MM.1S (cell line): ENCODE data around the gene PACRG.

Experiments used
- EZH2 ChIP-seq: fragments of 300-600 bp; sonication (generic); optimal IDR thresholded peaks from 2 replicates; pipeline ENCODE3; 2017; ENCODE audit warnings: low read depth, mild to moderate bottlenecking, antibody characterized with exemption, low read length, mixed read lengths
- TF ChIP-seq, protein P1 (sequence below): fragments of 300-600 bp; sonication (generic); IDR thresholded peaks from 2 replicates; pipeline ENCODE4 v1.5.1; 2016; ENCODE audit warnings: antibody characterized with exemption, low read length, mixed read lengths

DNA sequence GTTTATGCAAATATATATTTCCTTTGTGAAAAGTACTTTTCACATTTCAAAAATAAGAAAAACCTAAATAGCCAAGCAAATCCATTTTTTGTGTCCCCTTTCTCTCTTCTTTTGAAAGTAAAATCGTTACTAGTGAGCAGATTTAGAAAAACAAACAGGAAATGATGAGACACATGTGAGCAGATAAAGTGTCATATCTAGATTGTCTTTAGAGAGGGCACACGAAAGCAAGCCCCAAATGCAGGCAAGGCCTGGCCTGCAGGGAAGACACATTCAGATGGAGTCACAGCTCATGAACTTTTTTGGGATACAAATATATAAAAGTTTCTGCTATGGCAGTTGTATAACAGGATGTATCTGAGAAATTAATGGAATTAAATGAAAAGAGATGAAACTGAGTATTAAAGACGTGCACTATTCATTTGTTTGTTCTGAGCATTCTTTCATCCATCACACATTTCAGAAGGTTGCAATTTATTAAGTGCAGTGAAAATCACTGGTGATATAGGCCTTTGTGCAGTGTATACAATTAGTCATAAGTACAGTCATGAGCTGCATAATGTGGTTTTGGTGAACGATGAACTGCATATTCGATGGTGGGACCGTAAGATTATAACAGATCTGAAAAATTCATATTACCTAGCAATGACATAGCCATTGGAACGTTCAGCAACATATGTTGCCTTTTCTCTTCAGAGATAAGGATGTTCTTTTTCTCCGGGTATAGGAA lies 101.4 kb downstream of the PACRG start:
- TF ChIP-seq, protein P1, sequence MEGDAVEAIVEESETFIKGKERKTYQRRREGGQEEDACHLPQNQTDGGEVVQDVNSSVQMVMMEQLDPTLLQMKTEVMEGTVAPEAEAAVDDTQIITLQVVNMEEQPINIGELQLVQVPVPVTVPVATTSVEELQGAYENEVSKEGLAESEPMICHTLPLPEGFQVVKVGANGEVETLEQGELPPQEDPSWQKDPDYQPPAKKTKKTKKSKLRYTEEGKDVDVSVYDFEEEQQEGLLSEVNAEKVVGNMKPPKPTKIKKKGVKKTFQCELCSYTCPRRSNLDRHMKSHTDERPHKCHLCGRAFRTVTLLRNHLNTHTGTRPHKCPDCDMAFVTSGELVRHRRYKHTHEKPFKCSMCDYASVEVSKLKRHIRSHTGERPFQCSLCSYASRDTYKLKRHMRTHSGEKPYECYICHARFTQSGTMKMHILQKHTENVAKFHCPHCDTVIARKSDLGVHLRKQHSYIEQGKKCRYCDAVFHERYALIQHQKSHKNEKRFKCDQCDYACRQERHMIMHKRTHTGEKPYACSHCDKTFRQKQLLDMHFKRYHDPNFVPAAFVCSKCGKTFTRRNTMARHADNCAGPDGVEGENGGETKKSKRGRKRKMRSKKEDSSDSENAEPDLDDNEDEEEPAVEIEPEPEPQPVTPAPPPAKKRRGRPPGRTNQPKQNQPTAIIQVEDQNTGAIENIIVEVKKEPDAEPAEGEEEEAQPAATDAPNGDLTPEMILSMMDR, result no peak
- no peak for TF ChIP-seq EZH2
